ENCODE data around the gene RELL2.

The RELL2 gene

DNA sequence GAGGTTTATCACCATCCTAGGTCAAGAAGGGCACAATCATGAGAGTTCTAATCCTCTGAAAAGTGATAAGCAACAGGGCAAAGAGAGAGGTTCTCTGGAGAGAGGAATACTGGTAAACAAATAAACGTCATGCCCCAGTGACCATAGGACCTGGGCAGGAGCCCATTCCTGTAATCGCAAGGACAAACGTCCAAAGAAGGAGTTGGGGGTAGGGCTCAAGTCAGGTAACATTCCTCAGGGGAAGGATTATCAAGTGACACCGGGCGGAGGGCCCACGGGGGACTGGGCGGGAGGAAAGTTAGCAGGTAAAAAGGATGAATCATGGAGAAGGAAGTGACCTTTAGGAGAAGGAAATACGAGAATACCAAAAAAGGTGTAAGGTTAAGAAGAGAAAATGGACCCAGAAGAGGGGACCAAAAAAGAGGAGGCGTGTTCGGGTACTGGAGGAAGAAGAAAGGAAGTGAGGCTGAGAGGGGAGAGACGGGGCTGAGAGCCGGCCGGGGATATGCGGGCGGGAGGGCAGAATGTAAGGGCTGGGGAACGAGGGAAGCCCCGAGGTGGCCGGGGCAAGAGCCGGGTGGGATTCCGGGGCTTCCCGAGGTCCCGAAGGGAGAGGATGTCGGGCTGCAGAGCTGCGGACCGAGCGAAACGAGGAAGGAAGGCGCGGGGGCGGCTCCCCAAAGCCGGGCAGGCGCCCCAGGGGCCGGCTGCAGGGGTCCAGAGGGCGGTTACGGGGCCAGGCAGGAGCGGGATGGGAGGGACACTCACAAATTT, 18.6 kb upstream of the RELL2 start:
- intact Hi-C loops (cut with DNase I): loop anchor here (2.0 kb wide), 1 partner anchor 19 kb away; the partner anchor contains the start of genes HDAC3 and RELL2

GRCh38 chr5:141618804-141619554, 17.8 kb upstream of the RELL2 start, which contains the start of gene DIAPH1:
TSS of gene DIAPH1 (minus strand) at chr5:141619000. CDS start at chr5:141618914, 86 bp downstream.
- intact Hi-C loops (cut with DNase I): loop anchor here (1.0 to 2.0 kb wide), 2 partner anchors 18 to 27 kb away; partner anchors contain the start of genes HDAC3 and RELL2
- DNase-seq: peak; percentile 79 to 98 (median 90)

More for the DNA sequence above, 18.6 kb upstream of the RELL2 start:
- DNase-seq: peak in 3 of 10 donors; percentile 33 to 82 (median 72)

DNA sequence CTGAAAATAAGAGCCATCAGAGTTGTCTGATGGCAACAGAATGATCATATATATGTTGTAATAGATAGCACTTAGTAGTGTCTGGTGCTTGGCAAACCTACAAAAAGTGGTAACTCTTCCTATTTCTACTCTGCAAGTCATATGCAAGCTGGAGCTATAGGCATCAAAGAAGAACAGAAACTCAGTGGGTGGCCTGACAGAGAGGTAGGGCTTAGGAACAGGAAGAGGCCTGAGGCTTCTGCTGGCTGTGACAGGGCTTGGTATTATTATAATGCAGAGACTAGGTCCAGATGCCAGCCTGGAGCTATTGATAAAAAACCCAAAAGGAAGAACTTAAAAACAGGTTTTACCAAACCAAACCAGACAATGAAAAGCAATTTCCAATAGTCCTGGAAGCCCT, 13.6 kb upstream of the RELL2 start:
- DNase-seq: no peak
- intact Hi-C loops (cut with DNase I): no loop called here

DNA sequence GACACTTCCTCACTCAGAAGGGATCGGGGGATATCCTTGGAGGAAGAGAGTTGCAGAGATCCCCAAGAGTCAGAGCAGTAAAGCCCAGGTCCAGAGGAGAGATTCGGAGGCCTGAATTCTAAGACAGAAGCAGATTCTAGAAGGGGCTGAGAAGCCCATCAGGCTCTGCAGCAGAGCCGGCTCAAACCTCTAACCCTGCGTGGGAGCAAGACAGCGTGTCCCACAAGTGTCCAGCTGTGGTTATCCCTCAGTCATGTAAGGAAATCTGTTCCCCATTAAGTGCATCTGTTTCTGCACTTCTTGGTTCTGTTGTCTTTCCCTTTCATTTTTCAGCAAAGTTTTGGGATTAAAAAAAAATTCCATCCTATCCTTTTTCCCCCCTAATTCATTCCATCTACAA, 13.2 kb upstream of the RELL2 start:
- no peak for DNase-seq
- intact Hi-C loops (cut with DNase I): no loop called here

- no peak for DNase-seq
- intact Hi-C loops (cut with DNase I): no loop called here
Measured at GRCh38 chr5:141628175-141628788, 8.5 kb upstream of the RELL2 start.

DNA sequence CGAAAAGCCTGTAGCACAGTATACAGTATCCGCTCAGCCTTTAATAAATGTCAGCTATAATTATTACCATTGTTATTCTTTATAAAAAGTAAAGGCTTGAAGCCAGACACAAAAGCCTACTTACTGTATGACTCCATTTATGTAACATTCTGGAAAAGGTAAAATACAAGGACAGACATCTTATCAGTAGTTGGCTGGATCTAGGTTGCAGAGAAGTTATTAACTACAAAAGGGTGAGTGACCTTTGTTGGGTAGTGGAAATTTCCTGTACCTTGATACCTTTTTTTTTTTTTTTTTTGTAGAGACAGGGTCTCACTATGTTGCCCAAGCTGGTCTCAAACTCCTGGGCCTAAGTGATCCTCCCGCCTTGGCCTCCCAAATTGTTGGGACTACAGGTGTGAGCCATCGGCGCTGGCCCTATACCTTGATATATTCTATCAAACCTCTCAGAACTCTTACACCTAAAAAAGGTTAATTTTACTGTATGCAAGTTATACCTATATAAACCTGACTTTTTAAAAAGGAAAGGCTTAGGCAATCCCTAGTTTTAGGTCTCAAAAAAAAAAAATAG, 6.1 kb upstream of the RELL2 start:
- intact Hi-C loops (cut with DNase I): no loop called here
- DNase-seq: peak in 1 of 10 donors; percentile 33

GRCh38 chr5:141632650-141633049, 4.1 kb upstream of the RELL2 start:
- DNase-seq: no peak

GRCh38 chr5:141633871-141634561, 2.8 kb upstream of the RELL2 start:
- no peak for DNase-seq
- intact Hi-C loops (cut with DNase I): no loop called here

More at GRCh38 chr5:141632650-141633049, 4.1 kb upstream of the RELL2 start:
- intact Hi-C loops (cut with DNase I): no loop called here

DNA sequence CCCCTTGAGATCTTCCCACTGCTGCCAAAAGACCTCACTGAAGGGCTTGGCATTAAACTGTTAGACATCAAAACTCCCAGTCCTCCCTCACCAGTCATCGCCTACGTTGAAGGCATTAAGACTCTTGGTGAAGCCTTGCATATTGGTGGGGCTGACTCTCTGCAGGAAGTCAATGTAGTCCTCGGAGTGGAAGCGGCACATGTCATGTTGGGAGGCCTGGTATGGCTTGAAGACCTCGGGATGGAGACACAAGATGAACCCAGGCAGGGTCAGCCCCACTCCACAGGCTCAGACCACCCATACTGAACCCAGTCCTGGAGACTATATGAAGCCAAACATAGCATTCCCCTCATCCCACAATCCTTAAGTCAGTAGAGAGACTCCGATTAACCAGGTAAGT, 2.1 kb upstream of the RELL2 start:
- intact Hi-C loops (cut with DNase I): no loop called here
- no peak for DNase-seq

DNA sequence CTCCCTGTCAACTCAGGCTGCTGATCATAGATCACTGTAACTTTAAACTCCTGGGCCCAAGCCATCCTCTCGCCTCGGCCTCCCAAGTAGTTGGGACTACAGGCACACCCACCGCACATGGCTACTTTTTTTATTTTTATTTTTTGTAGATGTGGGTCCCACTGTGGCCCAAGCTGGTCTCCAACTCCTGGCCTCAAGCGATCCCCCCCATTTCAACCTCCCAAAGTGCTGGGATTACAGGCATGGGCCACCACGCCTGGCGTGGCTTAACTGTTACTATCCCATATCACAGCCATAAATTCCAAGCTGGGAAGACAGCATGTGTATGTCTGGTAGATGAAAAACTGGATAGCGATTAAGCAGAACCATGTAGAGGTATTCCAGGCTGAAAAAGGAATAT, 1.2 kb upstream of the RELL2 start:
- intact Hi-C loops (cut with DNase I): loop anchor here (2.0 kb wide), 1 partner anchor 17 kb away; the partner anchor contains the start of gene DIAPH1
- DNase-seq: no peak

GRCh38 chr5:141636106-141636412, 738 bp upstream of the RELL2 start:
- intact Hi-C loops (cut with DNase I): loop anchor here (2.0 kb wide), 1 partner anchor 17 kb away; the partner anchor contains the start of gene DIAPH1
- DNase-seq: no peak

DNA sequence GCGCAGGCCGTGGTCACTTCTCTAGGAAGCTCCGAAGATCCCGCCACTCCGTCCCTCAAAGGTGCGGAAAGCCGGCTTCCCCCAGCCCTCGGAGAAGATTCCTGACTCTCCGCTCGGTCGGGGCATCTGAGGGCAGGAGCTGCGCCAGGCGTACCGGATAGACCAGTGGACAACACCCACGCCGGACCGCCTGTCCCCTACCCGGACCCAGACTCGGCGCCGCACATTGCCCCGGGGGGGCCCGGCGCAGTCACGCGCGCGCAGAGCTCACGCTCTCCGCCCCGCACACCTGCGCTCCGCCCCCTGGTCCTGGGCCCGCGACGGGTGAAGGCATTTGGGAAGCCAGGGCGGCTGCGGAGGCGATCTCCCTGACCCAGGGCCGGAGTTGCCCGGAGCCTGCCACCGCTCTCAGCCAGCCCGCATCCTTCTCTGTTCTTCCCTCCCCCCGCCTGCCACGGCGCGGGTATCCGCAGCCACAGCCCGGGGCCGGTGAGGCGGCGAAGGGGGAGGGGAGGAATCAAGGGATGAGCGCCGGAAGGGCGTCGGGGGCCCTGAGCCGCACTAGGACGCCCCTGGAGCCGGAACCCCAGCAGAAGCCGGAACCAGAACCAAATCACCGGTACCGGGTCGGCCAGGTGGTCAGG, 448 bp downstream of the RELL2 start:
- peak in 6 of 10 donors; percentile 23 to 90 (median 46) for DNase-seq
- intact Hi-C loops (cut with DNase I): loop anchor here (2.0 kb wide), 1 partner anchor 18 kb away; the partner anchor contains the start of gene DIAPH1

- intact Hi-C loops (cut with DNase I): loop anchor here (2.0 kb wide), 1 partner anchor 19 kb away; the partner anchor contains the start of gene DIAPH1
- DNase-seq: peak in 5 of 10 donors; percentile 12 to 78 (median 24)
Measured at GRCh38 chr5:141637767-141638419, 1.1 kb downstream of the RELL2 start.

- intact Hi-C loops (cut with DNase I): no loop called here
Measured at GRCh38 chr5:141638771-141639170, 2.0 kb downstream of the RELL2 start.

DNA sequence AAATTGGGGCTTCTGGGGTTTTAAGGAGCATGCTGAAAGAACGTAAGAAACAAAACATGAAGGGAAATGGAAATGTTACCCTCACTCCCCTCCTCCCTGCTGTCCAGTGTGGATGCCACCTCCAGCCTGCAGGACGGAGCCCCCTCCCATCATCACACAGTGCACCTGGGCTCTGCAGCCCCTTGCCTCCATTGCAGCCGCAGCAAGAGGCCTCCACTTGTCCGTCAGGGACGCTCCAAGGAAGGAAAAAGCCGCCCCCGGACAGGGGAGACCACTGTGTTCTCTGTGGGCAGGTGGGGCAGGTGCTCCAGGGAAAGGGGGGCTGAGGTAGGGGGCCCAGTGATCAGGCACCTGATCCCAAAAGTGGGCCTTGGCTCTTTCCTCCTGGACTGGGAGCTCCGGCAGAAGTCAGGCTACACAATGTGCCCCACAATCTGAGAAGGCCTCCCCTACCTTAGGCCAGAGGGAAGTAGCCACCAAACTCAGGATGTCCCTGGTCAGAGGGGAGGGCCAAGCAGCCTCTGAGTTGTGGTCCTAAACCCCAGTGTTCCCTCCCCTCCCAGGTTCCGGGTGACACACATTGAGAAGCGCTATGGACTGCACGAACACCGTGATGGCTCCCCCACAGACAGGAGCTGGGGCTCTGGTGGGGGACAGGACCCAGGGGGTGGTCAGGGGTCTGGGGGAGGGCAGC, 2.7 kb downstream of the RELL2 start:
- no peak for DNase-seq
- intact Hi-C loops (cut with DNase I): no loop called here

More at GRCh38 chr5:141638771-141639170, 2.0 kb downstream of the RELL2 start:
- no peak for DNase-seq

DNA sequence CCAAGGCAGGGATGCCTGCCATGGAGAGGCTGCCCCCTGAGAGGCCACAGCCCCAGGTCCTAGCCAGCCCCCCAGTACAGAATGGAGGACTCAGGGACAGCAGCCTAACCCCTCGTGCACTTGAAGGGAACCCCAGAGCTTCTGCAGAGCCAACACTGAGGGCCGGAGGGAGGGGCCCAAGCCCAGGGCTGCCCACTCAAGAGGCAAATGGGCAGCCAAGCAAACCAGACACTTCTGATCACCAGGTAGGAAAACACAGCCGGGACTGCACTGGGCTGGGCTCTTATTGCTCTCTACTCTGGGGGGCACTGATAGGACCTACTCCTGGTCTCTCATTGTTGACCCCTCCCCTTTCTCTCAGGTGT, 3.2 kb downstream of the RELL2 start:
- no peak for DNase-seq
- intact Hi-C loops (cut with DNase I): no loop called here

- DNase-seq: no peak
- intact Hi-C loops (cut with DNase I): no loop called here
Measured at GRCh38 chr5:141640698-141641097, 3.9 kb downstream of the RELL2 start.

DNA sequence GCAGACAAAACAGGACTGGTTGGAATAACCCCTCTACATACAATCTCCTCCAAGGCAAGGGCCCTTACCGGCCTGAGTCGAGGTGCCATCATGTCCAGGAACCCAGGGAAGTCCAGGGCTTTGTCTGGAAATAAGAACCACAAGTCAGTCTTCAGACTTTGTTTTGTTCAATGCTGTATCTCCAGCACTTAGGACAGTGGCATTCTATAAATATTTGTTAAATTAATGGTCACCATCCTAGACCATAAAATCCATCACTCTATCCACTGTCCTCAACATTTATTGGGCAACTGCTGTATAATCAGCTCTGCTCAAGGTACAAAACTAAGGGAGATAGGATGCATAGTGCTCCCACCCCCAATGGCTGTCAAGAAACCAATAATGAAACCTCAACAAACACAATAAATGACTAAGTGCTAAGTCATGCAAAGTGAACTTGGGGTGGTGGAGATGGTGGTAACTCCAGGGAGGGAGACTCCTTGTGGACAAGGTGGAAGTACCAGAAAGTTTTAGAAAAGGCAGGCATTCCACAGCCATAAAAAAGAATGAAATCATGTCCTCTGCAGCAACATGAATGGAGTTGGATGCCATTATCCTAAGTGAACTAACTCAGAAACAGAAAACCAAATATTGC, 5.0 kb downstream of the RELL2 start:
- DNase-seq: no peak
- intact Hi-C loops (cut with DNase I): no loop called here
